Measurements from ENCODE around the gene ETFBKMT. TPM values are rescaled to one million over a fixed set of nuclear protein-coding genes. Genes with fewer than 3 reads are reported as not detected.

Gene ETFBKMT
- total RNA-seq, 1 experiment from 2014 or later, result 0.58 TPM

DNA sequence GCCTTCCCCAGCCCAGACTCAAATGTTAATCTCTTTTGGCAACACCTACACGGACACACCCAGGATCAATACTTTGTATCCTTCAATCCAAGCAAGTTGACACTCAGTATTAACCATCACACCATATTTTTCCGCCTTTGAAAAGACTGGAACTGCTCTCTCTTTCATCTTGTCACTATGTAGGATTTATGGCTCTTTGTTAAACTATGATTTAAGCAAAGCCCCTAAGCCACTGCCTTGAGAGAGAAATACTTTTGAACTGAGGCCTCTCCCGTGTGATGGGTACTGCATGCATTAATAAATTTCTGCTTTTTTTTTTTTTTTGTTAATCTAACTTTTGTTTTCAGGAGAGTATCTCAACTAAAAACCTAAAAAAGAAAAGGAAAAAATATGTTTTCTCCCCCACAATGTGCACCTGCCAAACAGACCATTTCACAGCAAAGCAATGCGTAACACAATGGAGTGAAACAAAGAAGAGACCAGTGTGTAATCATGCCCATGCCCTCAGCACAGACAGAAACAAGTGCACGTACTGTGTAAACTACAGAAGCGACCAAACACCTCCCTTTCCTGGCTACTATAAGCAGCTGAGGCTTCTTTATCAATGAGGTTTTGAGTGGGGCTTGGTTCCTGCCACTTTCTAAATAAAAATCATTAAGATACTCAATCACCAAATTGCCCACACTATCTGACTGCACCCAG, 28.3 kb upstream of the ETFBKMT start:
- no peaks in the 10 kb centered on the region for H3K36me3 ChIP-seq (ENCODE audit: low read depth, low read length)
- H3K4me1 ChIP-seq (ENCODE audit: insufficient read depth, low read length), result no peaks in the 10 kb centered on the region
- no peak overlapping the region for H3K27ac ChIP-seq (ENCODE audit: low read length)
- H3K4me2 ChIP-seq (ENCODE audit: low read length), result no peak overlapping the region
- no TSS peak for BruUV-seq (replicated peaks)
- TF ChIP-seq, protein P1, sequence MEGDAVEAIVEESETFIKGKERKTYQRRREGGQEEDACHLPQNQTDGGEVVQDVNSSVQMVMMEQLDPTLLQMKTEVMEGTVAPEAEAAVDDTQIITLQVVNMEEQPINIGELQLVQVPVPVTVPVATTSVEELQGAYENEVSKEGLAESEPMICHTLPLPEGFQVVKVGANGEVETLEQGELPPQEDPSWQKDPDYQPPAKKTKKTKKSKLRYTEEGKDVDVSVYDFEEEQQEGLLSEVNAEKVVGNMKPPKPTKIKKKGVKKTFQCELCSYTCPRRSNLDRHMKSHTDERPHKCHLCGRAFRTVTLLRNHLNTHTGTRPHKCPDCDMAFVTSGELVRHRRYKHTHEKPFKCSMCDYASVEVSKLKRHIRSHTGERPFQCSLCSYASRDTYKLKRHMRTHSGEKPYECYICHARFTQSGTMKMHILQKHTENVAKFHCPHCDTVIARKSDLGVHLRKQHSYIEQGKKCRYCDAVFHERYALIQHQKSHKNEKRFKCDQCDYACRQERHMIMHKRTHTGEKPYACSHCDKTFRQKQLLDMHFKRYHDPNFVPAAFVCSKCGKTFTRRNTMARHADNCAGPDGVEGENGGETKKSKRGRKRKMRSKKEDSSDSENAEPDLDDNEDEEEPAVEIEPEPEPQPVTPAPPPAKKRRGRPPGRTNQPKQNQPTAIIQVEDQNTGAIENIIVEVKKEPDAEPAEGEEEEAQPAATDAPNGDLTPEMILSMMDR (conservative IDR thresholded peaks at IDR 0.05; ENCODE audit: low read depth, low read length), result no peak
- no peak for TF ChIP-seq EZH2 (IDR thresholded peaks at IDR 0.05; ENCODE audit: low read length, unreplicated experiment)
- no peak for TF ChIP-seq EZH2phosphoT487 (IDR thresholded peaks at IDR 0.05; ENCODE audit: borderline replicate concordance, low read length)
- H3K27me3 ChIP-seq (ENCODE audit: low read length), result no peaks in the 10 kb centered on the region
- DNase-seq (no peak), ATAC-seq (no peak)
- no peak overlapping the region for H3K9ac ChIP-seq (ENCODE audit: low read length)
- H4K20me1 ChIP-seq (ENCODE audit: low read length), result no peaks in the 10 kb centered on the region
- intact Hi-C loops (cut with micrococcal nuclease), result loop anchor here (10.0 kb wide), 2 partner anchors 156 to 376 kb away; no protein-coding TSS in a partner anchor
- H2AFZ ChIP-seq (ENCODE audit: low read length), result no peak overlapping the region
- H3K9me3 ChIP-seq (ENCODE audit: low read length), result no peaks in the 10 kb centered on the region
- no peaks in the 10 kb centered on the region for H3K79me2 ChIP-seq (ENCODE audit: low read length)
- H3F3A ChIP-seq (ENCODE audit: low read length, unreplicated experiment), result no peaks in the 10 kb centered on the region
- no peak overlapping the region for H3K4me3 ChIP-seq (ENCODE audit: low read length)
- CTCF ChIA-PET, result no interaction called here
- H3K9me2 ChIP-seq (replicated peaks; ENCODE audit: low read length), result no peaks in the 10 kb centered on the region
- POLR2A ChIA-PET (ENCODE audit: unreplicated experiment), result no interaction called here

DNA sequence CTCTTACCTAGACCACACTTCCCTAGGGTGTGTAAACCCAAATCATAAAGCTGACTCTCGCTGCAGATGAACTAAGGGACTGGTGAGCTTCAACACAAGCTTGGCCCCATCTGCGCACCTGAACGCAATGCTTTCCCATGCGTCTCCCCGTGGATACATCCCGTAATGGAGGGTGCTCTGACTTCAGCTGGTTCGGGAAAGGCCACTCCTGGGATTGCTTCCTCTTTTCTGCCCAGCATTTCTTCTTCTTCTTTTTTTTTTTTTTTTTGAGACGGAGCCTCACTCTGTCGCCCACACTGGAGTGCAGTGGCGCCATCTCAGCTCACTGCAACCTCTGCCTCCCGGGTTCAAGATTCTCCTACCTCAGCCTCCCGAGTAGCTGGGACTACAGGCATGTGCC, 27.7 kb upstream of the ETFBKMT start:
- H3K4me2 ChIP-seq (ENCODE audit: low read length), result no peak overlapping the region
- H3K79me2 ChIP-seq (ENCODE audit: low read length), result no peaks in the 10 kb centered on the region
- H4K20me1 ChIP-seq (ENCODE audit: low read length), result no peaks in the 10 kb centered on the region
- no peak overlapping the region for H3K9ac ChIP-seq (ENCODE audit: low read length)
- H3K9me3 ChIP-seq (ENCODE audit: low read length), result no peaks in the 10 kb centered on the region
- POLR2A ChIA-PET (ENCODE audit: unreplicated experiment), result no interaction called here
- H3K4me3 ChIP-seq (ENCODE audit: low read length), result no peak overlapping the region
- H3K36me3 ChIP-seq (ENCODE audit: low read depth, low read length), result no peaks in the 10 kb centered on the region
- no peaks in the 10 kb centered on the region for H3F3A ChIP-seq (ENCODE audit: low read length, unreplicated experiment)
- DNase-seq (no peak), ATAC-seq (no peak)
- no peak overlapping the region for H2AFZ ChIP-seq (ENCODE audit: low read length)
- intact Hi-C loops (cut with micrococcal nuclease), result loop anchor here (10.0 kb wide), 2 partner anchors 157 to 377 kb away; no protein-coding TSS in a partner anchor
- TF ChIP-seq EZH2phosphoT487 (IDR thresholded peaks at IDR 0.05; ENCODE audit: borderline replicate concordance, low read length), result no peak
- TF ChIP-seq EZH2 (IDR thresholded peaks at IDR 0.05; ENCODE audit: low read length, unreplicated experiment), result no peak
- TF ChIP-seq, protein P1 (conservative IDR thresholded peaks at IDR 0.05; ENCODE audit: low read depth, low read length), result no peak
- no peaks in the 10 kb centered on the region for H3K27me3 ChIP-seq (ENCODE audit: low read length)
- no peaks in the 10 kb centered on the region for H3K4me1 ChIP-seq (ENCODE audit: insufficient read depth, low read length)
- H3K27ac ChIP-seq (ENCODE audit: low read length), result no peak overlapping the region
- CTCF ChIA-PET, result interaction anchor here (0.5 to 0.6 kb wide), 2 partner anchors 187 to 211 kb away, joined by 3 to 7 read pairs; no protein-coding TSS in a partner anchor
- no peaks in the 10 kb centered on the region for H3K9me2 ChIP-seq (replicated peaks; ENCODE audit: low read length)
- no TSS peak for BruUV-seq (replicated peaks)

DNA sequence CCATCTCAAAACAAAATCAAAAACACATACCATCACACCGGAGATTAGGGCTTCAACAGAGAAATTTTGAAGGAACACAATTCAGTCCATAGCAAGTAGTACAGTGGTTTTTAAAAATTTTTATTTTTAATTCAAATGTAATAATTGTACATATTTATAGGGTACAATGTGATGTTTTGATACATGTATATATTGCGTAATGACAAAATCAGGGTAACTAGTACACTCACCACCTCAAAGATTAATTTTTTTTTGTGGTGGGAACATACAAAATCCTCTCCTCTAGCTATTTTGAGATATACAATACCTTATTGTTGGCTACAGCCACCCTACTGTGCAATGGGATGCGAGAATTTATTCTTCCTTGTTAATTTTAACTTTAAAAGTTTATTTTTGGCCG, 26.0 kb upstream of the ETFBKMT start:
- Histone ChIP-seq H3K9me3 (ENCODE audit: low read length) (no peaks in the 10 kb centered on the region), H3K4me2 (ENCODE audit: low read length) (no peak overlapping the region), H3K27me3 (ENCODE audit: low read length) (no peaks in the 10 kb centered on the region), H3K36me3 (ENCODE audit: low read depth, low read length) (no peaks in the 10 kb centered on the region), H4K20me1 (ENCODE audit: low read length) (no peaks in the 10 kb centered on the region), H3K4me1 (ENCODE audit: insufficient read depth, low read length) (no peaks in the 10 kb centered on the region), H3K79me2 (ENCODE audit: low read length) (no peaks in the 10 kb centered on the region), H3K4me3 (ENCODE audit: low read length) (no peak overlapping the region), H3K9ac (ENCODE audit: low read length) (no peak overlapping the region), H2AFZ (ENCODE audit: low read length) (no peak overlapping the region), H3K9me2 (replicated peaks; ENCODE audit: low read length) (no peaks in the 10 kb centered on the region), H3K27ac (ENCODE audit: low read length) (no peak overlapping the region), H3F3A (ENCODE audit: low read length, unreplicated experiment) (no peaks in the 10 kb centered on the region)
- POLR2A ChIA-PET (ENCODE audit: unreplicated experiment), result no interaction called here
- ATAC-seq (no peak), DNase-seq (no peak)
- BruUV-seq (replicated peaks), result no TSS peak
- intact Hi-C loops (cut with micrococcal nuclease), result loop anchor here (10.0 kb wide), 2 partner anchors 159 to 379 kb away; no protein-coding TSS in a partner anchor
- TF ChIP-seq, protein P1 (conservative IDR thresholded peaks at IDR 0.05; ENCODE audit: low read depth, low read length), result no peak
- TF ChIP-seq EZH2phosphoT487 (IDR thresholded peaks at IDR 0.05; ENCODE audit: borderline replicate concordance, low read length) (no peak), EZH2 (IDR thresholded peaks at IDR 0.05; ENCODE audit: low read length, unreplicated experiment) (no peak)
- CTCF ChIA-PET, result no interaction called here
